Testis (tissue), 3 donors: ENCODE results near the gene RPRD2. TPM values are rescaled to one million over a fixed set of nuclear protein-coding genes. Genes with fewer than 3 reads are reported as not detected.

ENCODE experiments used
- DNase-seq: peaks from one replicate; pipeline ENCODE4 v3.0.0-alpha.2; 2019
- H3K27ac ChIP-seq, 2 donors: fragments of 200-600 bp; sonication (generic); one replicate each; pipeline ENCODE4 v1.5.1; 2019
- H3K27me3 ChIP-seq: fragments of 200-600 bp; sonication (generic); one replicate; pipeline ENCODE4 v1.5.1; 2019
- H3K36me3 ChIP-seq: fragments of 200-600 bp; sonication (generic); one replicate; pipeline ENCODE4 v1.5.1; 2017; ENCODE audit warnings: low read depth; ENCODE audit errors: missing control alignments
- H3K4me1 ChIP-seq: fragments of 200-600 bp; sonication (generic); one replicate; pipeline ENCODE4 v1.5.1; 2019
- H3K4me3 ChIP-seq, 2 donors: fragments of 200-600 bp; sonication (generic); one replicate each; pipeline ENCODE4 v1.5.1; 2017 to 2019
- H3K9me3 ChIP-seq: fragments of 200-600 bp; sonication (generic); one replicate; pipeline ENCODE4 v1.5.1; 2017
- CTCF ChIP-seq, 3 experiments: fragments of 450-650 bp in 2 of 3; fragments of 200-600 bp in 1 of 3; sonication (generic) in 1 of 3; IDR thresholded peaks; one replicate each; pipeline ENCODE4 v1.5.1; 2016 to 2019; ENCODE audit warnings: antibody characterized with exemption in 3 of 3, mild to moderate bottlenecking in 2 of 3, moderate library complexity in 1 of 3
- POLR2A ChIP-seq: fragments of 450-650 bp; IDR thresholded peaks from one replicate; pipeline ENCODE4 v1.6.1; 2017; ENCODE audit warnings: antibody characterized with exemption, mild to moderate bottlenecking, moderate library complexity
- WGBS, 2 donors: methylation state at CpG; one replicate each; pipeline ENCODE4 v1.1.5; 2018; 5-methylcytosine and 5-hydroxymethylcytosine counted together
- intact Hi-C: fragments of 100-400 bp; cut with DNase I; formaldehyde crosslinking; loops from one replicate; pipeline ENCODE4 v1.15.1; 2023; ENCODE audit warnings: low total_unique reads
- polyA plus RNA-seq: library from polyadenylated mRNA; stranded (reverse); fragments of 350-450 nt; fragmentation: Illumina TruSeq; extraction: RNeasy Lipid Tissue Mini Kit (QIAGEN cat#74804); gene quantifications from one replicate; pipeline ENCODE4 v1.2.3, GENCODE V29; 2014; ENCODE audit warnings: low read depth, low replicate concordance; ENCODE audit not compliant: insufficient read depth
- total RNA-seq, 2 donors: library from RNA; depleted of rRNA; stranded (reverse); fragments of >200 nt; gene quantifications; one replicate each; pipeline ENCODE4 v1.2.3, GENCODE V29; 2016

RPRD2 gene
- total and polyA plus RNA-seq, 3 donors from 2014 or later: 32.1 to 38.9 (median 36.3) TPM

- no peaks in the 10 kb centered on the region for H3K36me3 ChIP-seq
- no peak overlapping the region for H3K4me3 ChIP-seq
- H3K4me1 ChIP-seq: peaks cover 5% of the 10 kb centered on the region
- no peak for DNase-seq
- intact Hi-C loops: no loop called here
- no peaks in the 10 kb centered on the region for H3K27me3 ChIP-seq
- no peaks in the 10 kb centered on the region for H3K9me3 ChIP-seq
- WGBS, 2 donors: 23 to 29% methylated on average over 3 of the region's 3 CpGs
- no peak overlapping the region for H3K27ac ChIP-seq
- TF ChIP-seq POLR2A (no peak), CTCF (IDR thresholded peaks at IDR 0.05) (no peak)
These were observed 19.8 kb downstream of the RPRD2 start for GRCh38 chr1:150383631-150384324.

- H3K27me3 ChIP-seq: no peaks in the 10 kb centered on the region
- no peak overlapping the region for H3K27ac ChIP-seq
- H3K9me3 ChIP-seq: no peaks in the 10 kb centered on the region
- TF ChIP-seq CTCF (IDR thresholded peaks at IDR 0.05) (no peak), POLR2A (no peak)
- DNase-seq: no peak
- no peaks in the 10 kb centered on the region for H3K36me3 ChIP-seq
- peaks cover 5% of the 10 kb centered on the region for H3K4me1 ChIP-seq
- WGBS, 2 donors: 84 to 88% methylated on average over 10 of the region's 10 CpGs
- H3K4me3 ChIP-seq: no peak overlapping the region
- intact Hi-C loops: no loop called here
These were observed 21.8 kb downstream of the RPRD2 start for GRCh38 chr1:150385537-150386445.

- H3K4me1 ChIP-seq: peaks cover 5% of the 10 kb centered on the region
- WGBS, 2 donors: 79 to 86% methylated on average over 1 of the region's 1 CpG
- intact Hi-C loops: no loop called here
These were observed 22.6 kb downstream of the RPRD2 start for GRCh38 chr1:150386592-150386991.

GRCh38 chr1:150387200-150387599, 23.3 kb downstream of the RPRD2 start:
- no peak for TF ChIP-seq POLR2A
- TF ChIP-seq CTCF (IDR thresholded peaks at IDR 0.05): no peak
- Histone ChIP-seq H3K27me3 (no peaks in the 10 kb centered on the region), H3K9me3 (no peaks in the 10 kb centered on the region), H3K4me3 (no peak overlapping the region), H3K27ac (no peak overlapping the region), H3K36me3 (no peaks in the 10 kb centered on the region), H3K4me1 (peaks cover 5% of the 10 kb centered on the region)
- intact Hi-C loops: no loop called here
- DNase-seq: no peak

More at GRCh38 chr1:150386592-150386991, 22.6 kb downstream of the RPRD2 start:
- Histone ChIP-seq H3K27me3 (no peaks in the 10 kb centered on the region), H3K27ac (no peak overlapping the region), H3K4me3 (no peak overlapping the region), H3K9me3 (no peaks in the 10 kb centered on the region), H3K36me3 (no peaks in the 10 kb centered on the region)
- no peak for TF ChIP-seq CTCF (IDR thresholded peaks at IDR 0.05)
- TF ChIP-seq POLR2A: no peak
- no peak for DNase-seq
